Endodermal cell (in vitro differentiated cells): ENCODE results near the gene GJB1. TPM values are rescaled to one million over a fixed set of nuclear protein-coding genes. Genes with fewer than 3 reads are reported as not detected.

ENCODE experiments used
- DNase-seq: peaks from one replicate; pipeline ENCODE4 v3.0.0-alpha.2; 2017
- H3K27ac ChIP-seq: 2 replicates; pipeline ENCODE4 v1.5.1; 2013; ENCODE audit warnings: mild to moderate bottlenecking, low read depth, low read length, moderate library complexity
- H3K27me3 ChIP-seq: 2 replicates; pipeline ENCODE4 v1.6.1; 2013; ENCODE audit warnings: mild to moderate bottlenecking, low read length, moderate library complexity; ENCODE audit not compliant: insufficient read depth, control insufficient read depth, poor library complexity, severe bottlenecking
- H3K36me3 ChIP-seq: 2 replicates; pipeline ENCODE4 v1.7.0; 2013; ENCODE audit warnings: mild to moderate bottlenecking, low read length, moderate library complexity; ENCODE audit not compliant: control insufficient read depth, insufficient read depth
- H3K4me1 ChIP-seq: one replicate; pipeline ENCODE4 v1.7.0; 2013; ENCODE audit warnings: low read length; ENCODE audit not compliant: control insufficient read depth, insufficient read depth
- H3K4me3 ChIP-seq: 2 replicates; pipeline ENCODE4 v1.5.1; 2013; ENCODE audit warnings: mild to moderate bottlenecking, low read length, moderate library complexity
- H3K9ac ChIP-seq: 2 replicates; pipeline ENCODE4 v1.6.1; 2013; ENCODE audit warnings: mild to moderate bottlenecking, low read length, moderate library complexity; ENCODE audit not compliant: poor library complexity, severe bottlenecking; ENCODE audit errors: extremely low read depth
- H3K9me3 ChIP-seq: 2 replicates; pipeline ENCODE4 v1.6.1; 2013; ENCODE audit warnings: mild to moderate bottlenecking, low read length, moderate library complexity; ENCODE audit not compliant: control insufficient read depth
- H3K27ac Mint-ChIP-seq: 2 replicates; pipeline ENCODE4 v1.8.0; 2020; ENCODE audit warnings: mixed read lengths
- H3K27me3 Mint-ChIP-seq: 2 replicates; pipeline ENCODE4 v1.8.0; 2021; ENCODE audit warnings: mild to moderate bottlenecking, mixed read lengths; ENCODE audit not compliant: insufficient read depth
- H3K36me3 Mint-ChIP-seq: 2 replicates; pipeline ENCODE4 v1.8.0; 2020; ENCODE audit warnings: low read depth, mixed read lengths
- H3K4me1 Mint-ChIP-seq: 2 replicates; pipeline ENCODE4 v1.8.0; 2020; ENCODE audit warnings: mixed read lengths
- H3K4me3 Mint-ChIP-seq: 2 replicates; pipeline ENCODE4 v1.8.0; 2020; ENCODE audit warnings: mild to moderate bottlenecking, moderate library complexity, mixed read lengths
- H3K9me3 Mint-ChIP-seq: 2 replicates; pipeline ENCODE4 v1.8.0; 2020; ENCODE audit warnings: mild to moderate bottlenecking, mixed read lengths
- WGBS, 2 experiments: methylation state at CpG; one replicate each; pipeline versions ENCODE4 v1.1.5 to v1.1.7; 2013; ENCODE audit warnings: missing lambda C conversion rate in 2 of 2, mixed read lengths in 1 of 2; ENCODE audit not compliant: insufficient coverage in 1 of 2, insufficient read length in 1 of 2; 5-methylcytosine and 5-hydroxymethylcytosine counted together
- total RNA-seq, 2 donors: library from RNA; stranded (reverse); fragmentation: NEBNext Ultra II Directional in 1 of 2; extraction: Animal tissue kit (Norgen Biotek cat#: 25700) in 1 of 2; gene quantifications; 2 replicates in 1 of 2; 3 replicates in 1 of 2; pipeline ENCODE4 v1.2.1, GENCODE V29; 2021
- TF ChIP-seq, protein P1 (sequence below): fragments of 200-600 bp; sonication (generic); conservative IDR thresholded peaks from 2 replicates; pipeline ENCODE4 v1.5.0; 2021; ENCODE audit warnings: antibody characterized with exemption, mild to moderate bottlenecking

The GJB1 gene
- total RNA-seq, 2 donors from 2014 or later: 0.91 to 1.4 TPM

DNA sequence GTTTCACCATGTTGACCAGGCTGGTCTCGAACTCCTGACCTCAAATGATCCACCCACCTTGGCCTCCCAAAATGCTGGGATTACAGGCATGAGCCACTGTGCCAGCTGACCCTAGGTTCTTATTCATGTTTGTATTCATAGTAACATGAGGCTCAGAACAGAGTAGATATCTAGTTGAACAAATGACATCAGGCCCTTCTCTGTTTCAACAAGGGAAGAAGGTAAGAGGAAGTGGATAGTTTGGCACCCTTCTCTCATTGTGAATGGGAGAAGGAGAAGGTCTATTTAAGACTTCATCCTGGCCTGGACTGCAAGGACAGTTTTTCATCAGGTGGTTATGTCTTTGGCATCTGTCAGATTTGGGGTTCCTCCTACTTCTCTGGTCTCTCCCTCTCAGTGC, 13.8 kb downstream of the GJB1 start:
- Histone ChIP-seq H3K4me3 (no peak overlapping the region), H3K27me3 (no peaks in the 10 kb centered on the region), H3K9me3 (no peaks in the 10 kb centered on the region), H3K9ac (no peak overlapping the region), H3K4me1 (no peaks in the 10 kb centered on the region), H3K27ac (no peak overlapping the region), H3K36me3 (no peaks in the 10 kb centered on the region)
- Mint-ChIP-seq H3K27ac (no peak overlapping the region), H3K27me3 (peaks cover 10% of the 10 kb centered on the region), H3K4me3 (no peak overlapping the region), H3K4me1 (peaks cover 9% of the 10 kb centered on the region), H3K9me3 (peaks cover 74% of the 10 kb centered on the region), H3K36me3 (peaks cover 26% of the 10 kb centered on the region)
- DNase-seq: no peak
- no CpG with 5 or more reads among the region's 1 CpG for WGBS, 2 experiments
- TF ChIP-seq, protein P1, sequence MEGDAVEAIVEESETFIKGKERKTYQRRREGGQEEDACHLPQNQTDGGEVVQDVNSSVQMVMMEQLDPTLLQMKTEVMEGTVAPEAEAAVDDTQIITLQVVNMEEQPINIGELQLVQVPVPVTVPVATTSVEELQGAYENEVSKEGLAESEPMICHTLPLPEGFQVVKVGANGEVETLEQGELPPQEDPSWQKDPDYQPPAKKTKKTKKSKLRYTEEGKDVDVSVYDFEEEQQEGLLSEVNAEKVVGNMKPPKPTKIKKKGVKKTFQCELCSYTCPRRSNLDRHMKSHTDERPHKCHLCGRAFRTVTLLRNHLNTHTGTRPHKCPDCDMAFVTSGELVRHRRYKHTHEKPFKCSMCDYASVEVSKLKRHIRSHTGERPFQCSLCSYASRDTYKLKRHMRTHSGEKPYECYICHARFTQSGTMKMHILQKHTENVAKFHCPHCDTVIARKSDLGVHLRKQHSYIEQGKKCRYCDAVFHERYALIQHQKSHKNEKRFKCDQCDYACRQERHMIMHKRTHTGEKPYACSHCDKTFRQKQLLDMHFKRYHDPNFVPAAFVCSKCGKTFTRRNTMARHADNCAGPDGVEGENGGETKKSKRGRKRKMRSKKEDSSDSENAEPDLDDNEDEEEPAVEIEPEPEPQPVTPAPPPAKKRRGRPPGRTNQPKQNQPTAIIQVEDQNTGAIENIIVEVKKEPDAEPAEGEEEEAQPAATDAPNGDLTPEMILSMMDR: no peak

DNA sequence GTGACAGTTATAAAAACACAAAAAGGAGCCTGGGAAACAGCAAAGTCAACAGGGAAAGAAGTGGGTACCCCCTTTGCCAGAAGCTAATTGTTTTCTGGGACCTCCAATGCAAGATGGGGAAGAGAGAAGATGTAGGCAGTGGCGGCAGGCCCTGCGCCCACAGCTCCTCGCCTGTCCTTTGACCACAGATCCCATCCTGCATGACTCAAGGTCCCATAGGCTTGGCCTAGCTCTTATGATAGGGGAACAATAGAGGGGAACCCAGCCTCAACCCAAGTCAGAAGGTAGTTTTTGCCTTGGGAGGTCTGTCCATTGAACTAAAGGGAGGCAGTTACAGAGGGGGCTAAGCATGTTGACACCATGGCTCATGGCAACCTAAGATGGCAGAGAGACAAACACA, 16.8 kb downstream of the GJB1 start:
- H3K27ac Mint-ChIP-seq: no peak overlapping the region

DNA sequence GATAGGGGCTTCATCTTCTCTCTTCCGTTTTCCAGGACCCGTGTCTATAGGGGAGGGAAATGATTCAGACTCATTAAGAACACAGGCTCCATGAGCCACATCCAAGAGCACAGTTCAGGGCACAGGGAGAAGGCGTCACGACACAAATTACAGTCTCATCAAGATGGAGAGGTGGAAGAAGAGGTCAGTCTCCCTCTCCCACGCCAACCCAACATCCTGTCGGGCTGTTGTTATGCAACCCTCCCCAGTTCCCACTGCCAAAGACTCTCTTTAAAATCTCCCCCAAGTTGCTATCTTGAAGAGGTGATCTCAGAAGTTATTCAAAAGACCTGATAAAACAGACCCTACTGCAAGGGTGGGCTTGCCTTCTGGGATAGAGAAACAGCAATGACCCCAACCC, 18.3 kb downstream of the GJB1 start:
- Histone ChIP-seq H3K9ac (no peak overlapping the region), H3K4me3 (no peak overlapping the region), H3K9me3 (no peaks in the 10 kb centered on the region), H3K27ac (no peak overlapping the region), H3K27me3 (no peaks in the 10 kb centered on the region), H3K4me1 (no peaks in the 10 kb centered on the region), H3K36me3 (peaks cover 35% of the 10 kb centered on the region)
- peaks cover 86% of the 10 kb centered on the region for H3K9me3 Mint-ChIP-seq
- DNase-seq: no peak
- peaks cover 2% of the 10 kb centered on the region for H3K27me3 Mint-ChIP-seq
- TF ChIP-seq, protein P1: no peak
- no peak overlapping the region for H3K4me3 Mint-ChIP-seq
- 100% methylated on average over 1 to 4 of the region's 6 CpGs for WGBS, 2 experiments
- no peaks in the 10 kb centered on the region for H3K4me1 Mint-ChIP-seq
- H3K27ac Mint-ChIP-seq: no peak overlapping the region
- peaks cover 64% of the 10 kb centered on the region for H3K36me3 Mint-ChIP-seq

More for the DNA sequence above, 16.8 kb downstream of the GJB1 start:
- no peak overlapping the region for H3K27ac ChIP-seq
- no peak overlapping the region for H3K4me3 Mint-ChIP-seq
- WGBS, 2 experiments: 96% methylated on average over 3 of the region's 3 CpGs; no CpG with 5 or more reads in 1 of the 2 experiments
- peaks cover 53% of the 10 kb centered on the region for H3K36me3 Mint-ChIP-seq
- H3K4me1 Mint-ChIP-seq: no peaks in the 10 kb centered on the region
- no peak overlapping the region for H3K4me3 ChIP-seq
- TF ChIP-seq, protein P1: no peak
- no peaks in the 10 kb centered on the region for H3K27me3 ChIP-seq
- no peaks in the 10 kb centered on the region for H3K9me3 ChIP-seq
- peaks cover 85% of the 10 kb centered on the region for H3K9me3 Mint-ChIP-seq
- H3K27me3 Mint-ChIP-seq: peaks cover 10% of the 10 kb centered on the region
- H3K36me3 ChIP-seq: peaks cover 24% of the 10 kb centered on the region
- DNase-seq: no peak
- no peaks in the 10 kb centered on the region for H3K4me1 ChIP-seq
- no peak overlapping the region for H3K9ac ChIP-seq
